Measurements from ENCODE around the gene AFG3L2. TPM values are rescaled to one million over a fixed set of nuclear protein-coding genes. Genes with fewer than 3 reads are reported as not detected.

Gene AFG3L2
- total RNA-seq, 2 donors from 2014 or later, result 39.7 to 51.5 TPM

DNA sequence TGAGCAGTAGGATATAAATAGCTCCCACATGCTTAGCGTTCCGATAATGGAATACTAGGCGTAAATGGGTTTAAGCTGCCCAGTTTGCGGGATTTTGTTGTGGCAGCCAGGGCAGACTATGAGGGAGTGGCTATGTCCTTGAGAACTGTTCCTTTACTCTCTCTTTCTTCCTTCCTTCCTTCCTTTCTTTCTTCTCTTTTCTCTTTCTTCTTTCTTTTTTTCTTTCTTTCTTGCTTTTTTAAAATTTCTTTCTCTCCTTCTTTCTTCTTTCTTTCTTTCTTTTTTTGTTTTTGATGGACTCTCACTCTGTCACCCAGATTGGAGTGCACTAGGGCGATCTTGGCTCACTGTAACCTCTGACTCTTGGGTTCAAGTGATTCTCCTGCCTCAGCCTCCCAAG is 21.6 kb upstream of the AFG3L2 start:
- no peak for DNase-seq (ENCODE audit: low spot score)
- Histone ChIP-seq H3K27ac (no peak overlapping the region), H3K9me3 (no peaks in the 10 kb centered on the region), H3K4me3 (no peak overlapping the region), H3K36me3 (no peaks in the 10 kb centered on the region), H3K27me3 (replicated peaks; ENCODE audit: insufficient read depth) (no peaks in the 10 kb centered on the region), H3K4me1 (replicated peaks) (no peaks in the 10 kb centered on the region)
- TF ChIP-seq POLR2AphosphoS5 (IDR thresholded peaks at IDR 0.05) (no peak), POLR2A (IDR thresholded peaks at IDR 0.05) (no peak), CTCF (IDR thresholded peaks at IDR 0.05) (no peak)
- 96% methylated on average over 5 of the region's 5 CpGs for WGBS
- intact Hi-C loops (cut with DNase I), result loop anchor here (10.0 kb wide), 1 partner anchor 546 kb away; the partner anchor contains the start of gene SEH1L

GRCh38 chr18:12397793-12398192 is 20.8 kb upstream of the AFG3L2 start:
- DNase-seq (ENCODE audit: low spot score), result no peak
- no peak for TF ChIP-seq POLR2A (IDR thresholded peaks at IDR 0.05)
- TF ChIP-seq CTCF (IDR thresholded peaks at IDR 0.05), result no peak
- no peak for TF ChIP-seq POLR2AphosphoS5 (IDR thresholded peaks at IDR 0.05)
- Histone ChIP-seq H3K4me1 (replicated peaks) (no peaks in the 10 kb centered on the region), H3K27ac (no peak overlapping the region), H3K27me3 (replicated peaks; ENCODE audit: insufficient read depth) (no peaks in the 10 kb centered on the region), H3K9me3 (no peaks in the 10 kb centered on the region), H3K4me3 (no peak overlapping the region), H3K36me3 (no peaks in the 10 kb centered on the region)
- intact Hi-C loops (cut with DNase I), result loop anchor here (10.0 kb wide), 1 partner anchor 547 kb away; the partner anchor contains the start of gene SEH1L
- 88% methylated on average over 6 of the region's 6 CpGs for WGBS

- 89% methylated on average over 9 of the region's 9 CpGs for WGBS
These were observed 20.2 kb upstream of the AFG3L2 start for GRCh38 chr18:12397254-12397653.

DNA sequence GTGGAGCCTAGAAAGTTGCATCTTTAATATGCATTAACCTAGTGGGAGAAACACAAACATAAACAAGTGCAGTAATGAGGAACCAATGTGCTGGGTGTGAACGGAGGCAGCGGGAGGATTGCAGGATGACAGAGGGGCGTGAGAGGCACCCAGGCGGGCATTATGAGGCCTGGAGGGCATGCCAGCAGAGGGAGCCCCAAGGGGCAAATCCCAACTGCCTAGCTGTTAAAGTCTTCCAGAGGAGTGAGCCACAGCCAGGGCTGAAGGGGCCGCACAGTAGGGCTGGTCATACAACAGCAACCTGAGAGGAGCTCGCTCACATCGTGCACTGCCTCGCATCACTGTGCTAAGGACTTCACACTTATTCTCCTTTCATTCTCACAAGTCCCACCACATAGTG is 17.4 kb upstream of the AFG3L2 start:
- intact Hi-C loops (cut with DNase I), result loop anchor here (10.0 kb wide), 1 partner anchor 550 kb away; the partner anchor contains the start of gene SEH1L
- no peaks in the 10 kb centered on the region for H3K36me3 ChIP-seq
- no peak for TF ChIP-seq POLR2AphosphoS5 (IDR thresholded peaks at IDR 0.05)
- TF ChIP-seq POLR2A (IDR thresholded peaks at IDR 0.05), result no peak
- peak in 1 of 4 experiments; percentile 31 for TF ChIP-seq CTCF (IDR thresholded peaks at IDR 0.05)
- no peaks in the 10 kb centered on the region for H3K4me1 ChIP-seq (replicated peaks)
- H3K9me3 ChIP-seq, result no peaks in the 10 kb centered on the region
- H3K27me3 ChIP-seq (replicated peaks; ENCODE audit: insufficient read depth), result no peaks in the 10 kb centered on the region
- no peak overlapping the region for H3K4me3 ChIP-seq
- WGBS, result 70% methylated on average over 8 of the region's 8 CpGs
- DNase-seq (ENCODE audit: low spot score), result no peak
- H3K27ac ChIP-seq, result no peak overlapping the region

More at GRCh38 chr18:12397254-12397653, 20.2 kb upstream of the AFG3L2 start:
- intact Hi-C loops (cut with DNase I), result loop anchor here (10.0 kb wide), 1 partner anchor 548 kb away; the partner anchor contains the start of gene SEH1L
- H3K4me3 ChIP-seq, result no peak overlapping the region
- no peaks in the 10 kb centered on the region for H3K36me3 ChIP-seq
- no peaks in the 10 kb centered on the region for H3K9me3 ChIP-seq
- TF ChIP-seq CTCF (IDR thresholded peaks at IDR 0.05), result no peak
- TF ChIP-seq POLR2AphosphoS5 (IDR thresholded peaks at IDR 0.05), result no peak
- TF ChIP-seq POLR2A (IDR thresholded peaks at IDR 0.05), result no peak
- H3K4me1 ChIP-seq (replicated peaks), result no peaks in the 10 kb centered on the region
- H3K27ac ChIP-seq, result no peak overlapping the region
- no peak for DNase-seq (ENCODE audit: low spot score)
- H3K27me3 ChIP-seq (replicated peaks; ENCODE audit: insufficient read depth), result no peaks in the 10 kb centered on the region

- Histone ChIP-seq H3K36me3 (no peaks in the 10 kb centered on the region), H3K9me3 (no peaks in the 10 kb centered on the region), H3K27ac (no peak overlapping the region), H3K4me1 (replicated peaks) (no peaks in the 10 kb centered on the region), H3K4me3 (no peak overlapping the region), H3K27me3 (replicated peaks; ENCODE audit: insufficient read depth) (no peaks in the 10 kb centered on the region)
- no peak for DNase-seq (ENCODE audit: low spot score)
- 62% methylated on average over 6 of the region's 6 CpGs for WGBS
- TF ChIP-seq POLR2A (IDR thresholded peaks at IDR 0.05) (no peak), CTCF (IDR thresholded peaks at IDR 0.05) (no peak), POLR2AphosphoS5 (IDR thresholded peaks at IDR 0.05) (no peak)
- intact Hi-C loops (cut with DNase I), result loop anchor here (10.0 kb wide), 1 partner anchor 551 kb away; the partner anchor contains the start of gene SEH1L
These were observed 17.0 kb upstream of the AFG3L2 start for GRCh38 chr18:12393998-12394397.

All from prostate gland (tissue), 2 donors.